Stimulated activated CD4-positive, alpha-beta T cell treated with anti-CD3 and anti-CD28 coated beads, Interleukin-12 subunit alpha, Interleukin-12 subunit beta, amount 100 ng/mL, for 24 hours (primary cell): Measurements from ENCODE around the gene GJC1.
A peak's percentile ranks its signal among the peaks of the same experiment; 100 is the strongest.

Experiments used
- DNase-seq, 2 experiments: peaks; one replicate each; pipeline ENCODE4 v3.0.0-alpha.2; 2020; ENCODE audit warnings: low read depth in 2 of 2

GJC1 gene

DNA sequence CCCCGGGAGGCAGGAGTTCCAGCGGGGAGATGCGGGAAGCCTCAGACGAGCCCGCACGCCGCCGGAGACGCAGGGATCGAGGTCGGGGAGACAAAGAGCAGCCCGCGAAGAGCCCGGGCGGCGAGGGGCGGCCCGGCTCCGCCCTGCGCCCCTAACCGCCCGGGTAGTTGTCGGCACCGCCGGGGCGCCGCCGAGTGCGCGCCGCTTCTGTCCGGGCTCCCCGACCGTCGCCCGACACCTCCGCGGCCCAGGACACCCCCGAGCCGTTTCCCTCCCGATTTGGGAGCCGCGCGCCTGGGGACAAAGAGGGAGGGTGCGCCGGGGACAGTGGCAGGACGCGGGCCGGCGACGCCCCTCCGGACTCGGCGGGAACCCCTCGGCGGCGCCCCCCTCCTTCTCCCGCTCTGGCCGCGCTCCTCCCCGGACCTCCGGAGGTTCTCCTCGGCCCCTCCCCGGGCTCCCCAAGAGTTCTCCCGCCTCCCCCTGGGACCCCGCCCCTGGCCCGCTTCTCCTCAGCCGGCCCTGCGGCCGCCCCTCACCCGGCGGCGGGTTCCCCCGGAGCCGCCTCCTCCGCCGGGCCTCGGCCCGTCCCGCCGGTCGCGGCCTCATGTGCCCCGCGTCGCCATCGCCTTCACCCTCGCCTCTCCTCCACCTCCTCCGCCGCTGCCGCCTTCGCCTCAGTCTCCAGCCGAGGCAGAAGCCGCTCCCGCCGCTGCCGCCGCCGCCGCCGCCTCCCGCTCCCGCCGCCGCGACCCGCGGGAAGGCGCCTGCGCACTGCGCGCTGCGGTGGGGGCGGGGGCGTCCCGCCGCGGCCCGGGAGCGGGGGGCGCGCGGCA lies at the start of gene GJC1:
TSS of gene GJC1 (minus strand) at position 765 of the 836 bp plus-strand sequence. CDS start 24,470 bp downstream, outside the sequence.
- DNase-seq, result no peak

DNA sequence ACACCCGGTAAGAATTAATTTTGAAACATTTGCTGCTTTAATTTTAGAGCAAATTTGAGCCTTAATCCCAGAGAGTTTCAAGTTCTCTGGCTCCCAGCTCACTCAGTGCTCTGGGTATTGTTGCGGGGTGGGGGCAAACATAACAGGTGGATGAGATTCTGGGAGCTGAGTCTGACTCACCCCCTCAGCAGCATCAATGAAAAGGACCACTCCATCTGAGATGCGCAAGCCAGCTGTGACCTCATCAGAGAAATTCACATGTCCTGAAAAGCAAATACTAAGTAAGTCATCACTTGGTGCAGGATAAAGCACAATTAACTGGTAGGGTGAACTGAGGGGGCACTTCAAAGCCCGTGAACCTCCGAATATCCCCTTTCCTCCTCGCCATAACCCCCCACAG lies 49.3 kb upstream of the GJC1 start:
- DNase-seq, result no peak

GRCh38 chr17:44878627-44879221 lies 48.6 kb upstream of the GJC1 start:
- peak in 1 of 2 experiments; percentile 8 for DNase-seq

DNA sequence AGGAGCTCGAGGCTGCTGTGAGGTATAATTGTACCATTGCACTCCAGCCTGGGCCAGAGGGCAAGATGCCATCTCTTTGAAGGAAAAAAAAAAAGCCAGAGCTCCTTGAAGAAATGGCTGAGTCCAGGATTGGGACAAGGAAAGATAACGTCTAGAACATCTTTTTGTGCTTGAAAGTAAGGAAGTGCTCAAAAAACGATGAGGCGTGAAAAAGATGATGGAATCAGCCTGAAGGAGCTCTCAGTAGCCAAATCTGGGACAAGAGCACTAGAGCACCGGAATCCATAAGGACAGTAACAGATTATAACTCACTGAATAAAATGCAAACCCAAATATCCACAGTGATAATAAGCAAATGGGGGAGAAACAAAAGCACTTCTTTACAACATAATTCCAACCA lies 47.0 kb upstream of the GJC1 start:
- no peak for DNase-seq

- DNase-seq, result no peak
Observed at GRCh38 chr17:44875761-44876160, 45.7 kb upstream of the GJC1 start.

DNA sequence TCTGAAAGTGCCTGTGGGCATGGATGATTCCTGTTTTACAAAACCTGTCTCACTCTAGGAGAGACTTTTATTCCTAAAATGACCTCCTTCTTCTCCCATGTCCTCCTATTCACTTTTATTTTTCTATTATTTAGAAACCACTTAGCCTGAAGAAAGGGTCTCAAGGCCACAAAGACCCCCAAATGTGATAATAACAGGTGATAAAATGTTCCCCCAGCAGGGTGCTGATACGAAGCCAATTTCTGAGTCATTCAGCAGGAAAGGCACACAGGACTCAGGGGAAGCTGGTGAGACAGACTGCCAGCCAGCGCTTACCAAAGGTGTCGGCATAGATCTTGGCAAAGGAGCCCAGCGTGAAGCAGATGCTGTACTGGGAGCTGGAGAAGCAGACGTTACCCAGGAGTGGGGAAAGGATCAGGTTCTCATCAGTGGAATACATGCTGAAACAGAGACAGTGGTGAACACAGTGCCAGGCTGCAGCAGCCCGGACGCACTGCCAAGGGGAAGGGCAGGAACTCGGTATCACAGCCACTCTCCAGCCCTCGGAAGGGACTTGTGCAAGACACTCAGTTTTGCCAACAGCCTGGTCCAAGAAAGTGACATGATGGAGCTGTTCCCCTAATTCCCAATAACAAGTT lies 42.2 kb upstream of the GJC1 start:
- no peak for DNase-seq

DNA sequence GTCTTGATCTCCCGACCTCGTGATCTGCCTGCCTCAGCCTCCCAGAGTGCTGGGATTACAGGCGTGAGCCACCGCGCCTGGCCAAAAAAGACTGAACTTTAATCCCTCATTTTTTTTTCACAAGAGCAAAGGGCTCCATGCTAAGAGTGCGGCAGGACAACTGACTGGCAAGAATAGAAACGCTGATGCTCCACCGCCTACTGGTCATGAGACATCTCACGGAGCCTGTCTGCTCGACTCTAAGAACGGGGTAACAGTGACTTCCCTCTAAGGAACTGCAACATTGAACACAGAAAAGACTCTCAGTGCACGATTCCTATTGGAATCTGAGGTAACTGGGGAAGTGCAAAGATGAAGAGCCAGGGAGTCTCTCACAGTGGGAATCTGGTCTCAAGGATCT lies 41.5 kb upstream of the GJC1 start:
- DNase-seq, result no peak

- no peak for DNase-seq
Observed at GRCh38 chr17:44867841-44868240, 37.8 kb upstream of the GJC1 start.

DNA sequence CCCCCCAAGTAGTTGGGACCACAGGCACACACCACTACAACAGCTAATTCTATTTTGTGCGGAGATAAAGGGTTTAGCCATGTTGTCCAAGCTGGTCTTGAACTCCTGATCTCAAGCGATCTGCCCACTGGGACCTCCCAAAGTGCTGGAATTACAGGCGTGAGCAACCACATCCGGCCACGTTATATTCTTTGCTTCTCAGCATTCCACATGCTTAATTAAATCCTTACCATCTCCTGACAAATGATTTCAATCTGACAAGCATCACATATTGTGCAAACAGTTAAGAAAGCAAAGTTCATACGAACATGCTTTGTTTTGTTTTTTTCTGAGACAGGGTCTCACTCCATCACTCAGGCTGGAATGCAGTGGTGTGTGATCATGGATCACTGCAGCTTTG lies 35.8 kb upstream of the GJC1 start:
- DNase-seq, result no peak

DNA sequence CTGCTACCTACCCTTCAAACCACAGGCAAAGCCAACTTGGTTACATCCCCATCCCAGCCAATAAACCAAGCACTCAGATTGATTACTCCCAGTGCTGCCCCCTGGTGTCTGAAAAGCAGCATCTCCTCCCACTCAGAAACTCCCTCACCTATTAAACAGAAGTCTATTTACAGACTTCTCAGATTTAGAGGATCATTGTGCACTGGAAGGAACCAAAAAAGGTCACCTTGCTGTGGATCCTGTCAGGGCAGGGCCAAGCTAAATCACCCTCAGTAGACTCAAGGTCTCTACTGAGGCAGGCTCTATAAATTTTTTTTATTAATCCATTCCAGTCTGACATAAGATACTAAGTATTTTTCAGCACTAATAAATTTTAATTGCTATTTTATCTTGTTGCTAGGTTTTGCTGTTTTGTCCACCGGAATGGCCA lies 35.2 kb upstream of the GJC1 start:
- peak; percentile 20 to 47 for DNase-seq

- DNase-seq, result no peak
Observed at GRCh38 chr17:44864831-44865230, 34.7 kb upstream of the GJC1 start.

- no peak for DNase-seq
Observed at GRCh38 chr17:44863061-44863918, 33.2 kb upstream of the GJC1 start.

GRCh38 chr17:44862278-44862914 lies 32.3 kb upstream of the GJC1 start:
- DNase-seq, result no peak

DNA sequence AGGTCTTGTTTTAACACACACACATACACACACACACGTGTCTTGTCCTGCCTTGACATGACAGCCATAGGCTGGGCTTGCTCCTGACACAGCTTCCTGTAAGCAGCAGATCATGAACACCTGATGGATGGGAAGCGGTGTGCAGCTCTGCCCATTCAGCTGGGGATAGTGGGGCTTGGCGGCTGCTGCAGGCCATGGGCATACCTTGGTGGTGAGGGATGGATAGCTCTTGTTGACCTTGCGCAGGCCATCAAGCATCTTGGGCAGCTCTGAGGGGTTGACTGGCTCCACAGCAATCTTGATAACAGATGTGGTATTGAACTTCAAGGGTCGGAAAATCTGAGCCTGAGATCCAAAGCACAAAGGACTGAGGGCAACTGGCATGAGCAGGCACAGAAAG lies 29.6 kb upstream of the GJC1 start:
- DNase-seq, result no peak

DNA sequence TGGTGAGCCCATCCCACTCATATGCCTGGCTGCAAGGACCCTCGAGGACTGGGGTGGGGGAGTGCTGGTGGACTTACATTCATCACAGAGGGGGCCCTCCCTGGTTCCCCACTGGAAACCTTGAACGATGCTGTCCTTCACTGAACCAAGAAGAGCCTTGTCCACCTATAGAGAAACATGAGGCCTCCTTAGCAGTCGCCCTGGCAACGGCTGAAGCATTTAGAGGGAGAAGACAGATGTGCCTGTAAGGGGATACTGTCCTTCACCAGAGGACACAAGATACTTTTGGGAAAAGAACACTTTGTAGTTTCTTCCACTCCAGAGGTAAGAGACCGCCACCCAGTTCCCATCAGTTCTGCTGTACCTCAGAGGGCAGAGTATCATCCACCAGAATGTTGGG lies 24.1 kb upstream of the GJC1 start:
- no peak for DNase-seq

- no peak for DNase-seq
Observed at GRCh38 chr17:44850612-44851011, 20.5 kb upstream of the GJC1 start.

DNA sequence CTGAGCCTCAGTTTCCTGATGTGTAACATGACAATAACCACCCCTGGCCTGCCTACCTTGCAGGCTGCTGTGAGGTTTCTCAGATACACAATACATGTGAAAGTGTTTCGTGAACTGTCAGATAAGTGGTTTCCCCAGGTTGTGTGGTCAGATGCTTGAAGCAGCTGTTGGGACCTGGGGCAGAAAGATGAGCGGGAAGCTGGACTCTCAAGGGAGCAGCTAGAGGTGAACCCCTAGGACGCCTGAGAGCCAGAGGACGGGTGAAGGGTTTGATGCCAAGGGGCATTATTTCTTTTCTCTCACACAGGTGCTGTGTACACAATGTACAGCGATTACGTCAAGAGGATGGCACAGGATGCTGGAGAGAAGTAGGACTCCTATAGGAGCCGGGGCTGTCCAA lies 19.9 kb upstream of the GJC1 start:
- DNase-seq, result no peak

DNA sequence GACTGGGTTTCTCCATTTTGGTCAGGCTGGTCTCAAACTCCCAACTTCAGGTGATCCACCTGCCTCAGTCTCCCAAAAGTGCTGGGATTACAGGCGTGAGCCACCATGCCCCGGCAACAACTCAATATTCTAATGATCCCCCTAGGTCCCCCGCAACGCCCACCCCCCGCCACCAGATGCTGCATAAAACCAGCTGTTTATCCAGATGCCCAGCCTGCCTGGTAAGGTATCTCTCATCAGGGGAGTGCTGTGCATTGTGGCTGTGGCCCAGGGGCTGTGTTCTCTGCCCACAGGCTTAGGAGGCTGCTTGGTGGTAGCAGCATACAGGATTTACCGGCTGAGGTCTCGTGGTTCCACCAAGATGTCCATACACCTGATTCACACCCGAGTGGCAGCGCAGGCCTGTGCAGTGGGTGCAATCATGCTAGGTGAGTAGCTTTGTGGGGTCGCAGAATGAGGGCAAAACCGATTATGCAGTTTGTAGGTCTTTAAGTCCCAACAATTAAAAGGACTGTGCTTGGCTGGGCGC lies 18.9 kb upstream of the GJC1 start:
- DNase-seq, result no peak

GRCh38 chr17:44848257-44848795 lies 18.2 kb upstream of the GJC1 start:
- DNase-seq, result no peak

GRCh38 chr17:44847586-44847985 lies 17.5 kb upstream of the GJC1 start, which contains the start of gene HIGD1B:
TSS of gene HIGD1B (plus strand) at chr17:44847883. CDS start at chr17:44848153, 270 bp downstream.
- no peak for DNase-seq

- DNase-seq, result no peak
Observed at GRCh38 chr17:44846206-44846605, 16.1 kb upstream of the GJC1 start.
